GM21786 (cell line): ENCODE measurements around the gene PRG2.
"Not testable (repeated sequence)": the region's sequence is repeated elsewhere in the genome, so short reads cannot be mapped to it uniquely, and the experiment has no call there.

Experiments
- ATAC-seq: cut with Tn5 transposase; IDR thresholded peaks from one replicate; pipeline ENCODE4 v1.9.1; 2021; ENCODE audit not compliant: unreplicated experiment

The PRG2 gene

DNA sequence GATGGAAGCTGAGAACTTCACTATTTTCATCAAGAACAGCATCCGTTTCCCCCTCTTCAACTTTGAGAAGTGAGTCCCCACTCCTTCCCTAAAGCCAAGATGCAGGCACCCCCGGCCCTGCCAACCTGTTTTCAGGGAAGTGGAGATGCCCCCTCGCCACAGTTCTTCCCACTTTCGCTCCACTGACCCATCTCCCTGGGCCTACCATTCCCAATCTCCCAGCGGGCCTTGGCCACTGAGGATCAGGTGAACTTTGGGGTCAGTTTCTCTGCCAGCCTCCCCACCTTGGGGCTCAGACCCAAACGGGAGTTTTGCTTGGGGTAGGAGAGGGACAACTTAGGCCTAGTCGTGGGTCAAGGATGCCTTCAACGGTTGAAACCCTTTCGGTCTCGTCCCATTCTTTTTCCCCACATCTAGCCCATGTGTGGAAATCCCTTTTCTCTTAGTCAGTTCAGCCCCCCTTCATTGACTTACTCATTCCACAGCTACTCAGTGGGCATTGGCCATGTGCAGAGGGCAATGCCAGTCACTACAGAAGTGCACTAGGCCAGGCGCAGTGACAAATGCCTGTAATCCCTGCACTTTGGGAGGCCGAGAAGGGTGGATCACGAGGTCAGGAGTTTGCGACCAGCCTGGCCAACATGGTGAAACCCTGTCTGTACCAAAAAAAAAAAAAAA lies 41.7 kb downstream of the PRG2 start:
- ATAC-seq, result no peak

DNA sequence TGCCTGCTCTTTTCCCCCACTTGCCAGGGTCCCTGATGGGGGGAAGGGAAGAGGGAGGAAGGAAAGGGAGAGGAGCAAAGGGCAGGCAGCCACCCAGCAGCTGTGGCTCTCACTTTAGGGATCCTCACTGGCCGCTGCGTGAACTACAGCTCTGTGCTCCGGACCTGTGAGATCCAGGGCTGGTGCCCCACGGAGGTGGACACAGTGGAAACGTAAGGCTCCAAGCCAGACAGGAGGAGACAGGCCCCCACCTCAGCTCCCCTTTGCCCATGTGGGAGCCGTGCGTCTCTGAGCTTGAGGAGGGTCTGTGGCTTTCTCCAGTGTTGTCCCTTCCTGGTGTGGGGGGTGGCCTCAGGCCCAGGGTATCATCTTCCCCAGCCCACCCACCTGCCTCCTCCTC lies 42.4 kb downstream of the PRG2 start:
- no peak for ATAC-seq

DNA sequence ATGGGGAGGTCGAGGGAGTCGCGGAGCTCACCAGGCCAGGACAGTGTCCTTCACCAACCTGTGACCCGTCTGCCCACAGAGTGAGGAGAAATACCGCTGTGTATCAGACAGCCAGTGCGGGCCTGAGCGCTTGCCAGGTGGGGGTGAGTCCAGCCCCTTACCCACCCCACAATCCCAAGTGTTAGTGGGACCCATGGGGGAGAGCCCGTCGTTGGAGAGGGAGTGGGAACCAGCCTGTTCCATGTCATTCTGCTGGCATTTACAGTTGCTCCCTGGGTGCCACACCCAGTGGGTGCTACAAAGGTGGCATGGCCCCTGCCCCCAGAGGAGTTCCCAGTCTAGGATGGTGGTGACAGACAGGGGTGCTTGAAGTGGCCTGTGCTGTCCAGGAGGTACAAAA lies 43.1 kb downstream of the PRG2 start:
- no peak for ATAC-seq

DNA sequence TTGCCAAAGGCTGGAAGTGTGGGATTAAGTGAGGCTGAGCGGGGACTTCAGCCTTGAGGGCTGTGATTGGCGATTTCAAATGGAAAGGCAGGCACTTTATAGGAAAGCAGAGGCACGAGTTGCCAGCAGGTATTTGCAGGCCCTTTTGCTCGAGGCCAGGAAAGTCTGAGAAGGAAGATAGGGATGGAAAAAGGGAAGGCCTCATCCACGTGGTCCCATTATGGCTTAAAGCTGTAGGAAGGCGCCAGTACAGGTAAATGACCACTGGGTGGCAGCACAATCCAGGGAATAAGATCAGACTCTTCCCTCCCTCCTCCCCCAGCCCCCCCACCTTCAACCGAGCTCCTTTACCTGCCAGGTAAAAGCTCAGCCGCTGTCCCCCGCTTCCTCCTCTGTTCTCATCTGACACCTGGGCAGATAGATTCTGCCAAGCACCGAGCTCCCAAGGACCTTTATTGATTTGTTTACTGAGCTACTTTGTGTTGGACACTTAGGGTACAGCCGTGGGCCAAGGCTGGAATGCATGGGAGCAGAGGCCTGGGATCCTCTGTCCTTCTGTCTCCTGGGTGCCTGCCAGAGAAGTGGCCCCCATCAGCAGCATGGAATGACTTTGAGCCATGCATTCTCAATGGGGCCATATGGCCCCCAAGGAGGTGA lies 44.8 kb downstream of the PRG2 start:
- peak; percentile 68 for ATAC-seq

DNA sequence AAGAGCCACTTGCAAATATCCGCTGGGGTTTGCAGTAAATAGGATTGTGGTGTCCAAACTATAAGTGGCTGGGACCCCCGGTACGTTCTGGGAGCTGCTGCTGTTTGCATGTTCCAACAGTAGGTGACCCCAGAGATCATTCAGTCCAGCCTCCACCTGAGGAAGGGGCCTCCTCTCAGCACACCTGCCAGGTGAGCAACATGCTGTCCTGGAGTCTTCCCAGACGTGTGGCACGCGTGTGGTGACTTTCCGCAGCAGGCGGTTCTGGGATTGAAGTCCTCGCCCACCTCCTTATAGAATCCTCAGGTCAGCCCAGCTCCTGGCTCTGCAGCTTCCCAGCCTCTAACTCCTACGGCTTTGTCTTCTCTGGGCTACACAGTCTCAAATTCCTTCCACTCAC lies 45.6 kb downstream of the PRG2 start:
- no peak for ATAC-seq

DNA sequence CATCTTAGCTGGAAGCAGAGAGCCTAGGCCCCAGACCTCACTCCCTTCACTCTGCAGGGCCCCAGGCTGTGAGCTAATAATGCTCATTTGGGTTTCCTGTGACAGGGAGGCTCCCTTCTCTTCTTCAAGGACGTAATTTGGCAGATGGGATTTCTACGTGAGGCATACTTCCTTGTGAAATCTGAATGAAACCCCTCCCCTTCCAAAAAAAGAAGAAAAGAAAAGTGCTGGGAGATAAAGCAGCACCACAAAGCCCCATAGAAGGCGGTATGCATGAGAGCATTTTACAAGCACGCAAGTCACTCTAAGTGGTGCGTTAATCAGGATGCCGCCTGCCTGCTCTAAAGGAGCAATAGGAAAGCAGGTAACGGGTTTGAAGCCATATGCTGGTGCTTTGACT lies 46.6 kb downstream of the PRG2 start:
- no peak for ATAC-seq

DNA sequence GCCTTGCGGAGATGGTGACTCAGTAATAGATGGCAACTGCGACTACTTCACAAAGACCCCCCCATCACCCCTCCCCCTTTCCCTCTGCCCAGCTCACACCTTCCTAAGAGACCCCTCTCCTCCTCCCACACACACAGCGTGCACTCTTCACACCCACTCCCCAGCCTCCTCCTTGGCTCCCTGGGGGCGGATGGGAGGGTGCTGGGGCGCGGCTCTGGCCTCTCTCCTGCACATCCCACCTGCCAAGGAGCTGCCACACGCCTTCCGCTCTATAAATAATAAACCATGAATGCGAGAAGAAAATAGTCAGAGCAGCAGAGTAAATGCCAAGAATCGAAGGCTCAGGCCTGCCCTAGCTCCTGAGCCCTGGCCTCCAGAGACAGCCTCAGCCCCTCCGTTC lies 47.7 kb downstream of the PRG2 start:
- ATAC-seq, result no peak

DNA sequence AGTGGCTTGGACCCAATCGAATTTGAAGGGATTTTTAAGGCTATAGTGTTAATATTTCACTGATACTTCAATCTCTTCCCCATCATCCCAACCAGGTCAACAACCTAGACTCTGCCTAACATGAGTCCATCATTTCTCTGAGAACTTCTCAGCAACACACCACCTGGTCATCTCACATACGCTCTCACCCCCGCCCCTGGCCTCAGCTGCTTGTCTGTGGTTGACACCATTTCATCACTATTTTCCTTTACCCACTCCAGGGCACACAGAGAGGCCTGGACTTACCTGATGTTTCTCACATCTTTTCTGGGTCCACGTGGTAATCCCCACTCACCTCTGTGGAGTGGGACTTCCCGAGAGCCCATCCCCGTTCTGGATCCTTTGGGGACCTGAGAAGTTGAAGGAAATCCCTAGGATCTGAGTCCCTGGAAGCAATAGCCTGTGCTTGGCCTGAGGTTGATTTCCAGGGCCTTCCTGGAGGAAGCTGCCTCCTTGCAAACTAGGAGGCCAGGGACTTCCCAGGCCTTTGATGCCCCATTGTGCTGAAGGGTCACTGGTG lies 49.1 kb downstream of the PRG2 start:
- no peak for ATAC-seq

DNA sequence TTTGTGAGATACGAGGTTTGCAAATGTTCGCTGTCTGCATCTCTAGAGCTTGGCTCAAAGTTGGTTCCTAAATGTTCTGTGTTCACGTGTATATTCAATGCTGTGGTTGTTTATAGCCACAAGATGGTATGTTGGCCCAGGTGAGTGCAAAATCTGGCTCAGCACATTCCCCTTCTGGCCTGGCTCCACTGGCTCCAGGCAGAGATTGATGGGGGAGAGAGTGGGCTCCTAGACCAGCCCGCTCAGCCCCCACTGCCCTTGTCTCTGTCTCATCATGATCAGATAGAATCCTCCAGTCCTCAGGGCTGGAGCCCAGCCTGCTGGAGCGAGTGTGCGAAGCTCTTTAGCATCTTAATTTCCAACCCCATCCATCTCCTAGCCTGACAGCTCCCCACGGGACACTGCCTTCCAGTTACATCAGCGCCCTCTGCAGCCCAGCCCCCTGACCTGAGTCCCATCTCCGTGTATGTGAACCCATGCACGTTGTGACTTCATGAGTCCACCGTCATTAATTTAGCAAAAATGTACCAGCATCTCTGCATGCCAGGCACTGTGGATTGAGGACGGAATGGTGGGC lies 50.3 kb downstream of the PRG2 start:
- no peak for ATAC-seq

DNA sequence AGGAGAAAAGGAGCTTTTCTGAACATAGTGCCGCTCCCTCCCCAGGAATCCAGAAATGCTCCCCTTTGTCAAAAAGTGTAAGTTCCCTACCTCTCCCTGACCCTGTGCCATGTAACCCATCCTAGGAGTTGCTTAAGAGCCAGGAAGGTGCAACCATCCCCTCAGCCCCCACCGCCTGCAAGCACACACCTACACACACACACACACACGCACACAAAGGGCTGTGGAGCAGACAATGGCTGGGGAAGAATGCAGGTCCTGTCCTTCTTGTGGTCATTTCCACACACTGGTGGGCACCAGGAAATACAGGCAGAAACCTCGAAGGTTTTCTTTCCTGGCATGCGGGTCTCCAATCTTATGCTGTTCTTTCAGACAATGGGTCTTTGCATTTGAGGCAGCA lies 51.1 kb downstream of the PRG2 start:
- no peak for ATAC-seq

DNA sequence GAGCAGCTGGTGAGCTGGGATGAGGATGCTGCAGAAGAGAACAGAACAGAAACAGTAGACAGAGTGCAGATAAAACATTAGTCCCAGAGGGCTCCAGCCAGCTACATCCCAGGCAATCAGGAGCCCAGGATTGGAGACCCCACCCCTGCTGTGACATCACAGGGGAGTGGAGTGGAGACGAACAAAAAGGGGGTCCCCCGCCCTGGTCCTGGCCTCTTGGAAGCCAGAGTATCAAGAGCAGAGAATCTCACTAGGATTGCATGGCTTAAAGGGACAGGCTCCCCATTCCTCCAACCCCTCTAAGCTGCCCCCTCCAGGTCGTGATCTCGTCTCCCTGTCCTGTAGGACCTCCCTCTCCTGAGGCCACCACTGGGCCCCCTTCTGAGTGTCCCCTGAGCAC lies 52.3 kb downstream of the PRG2 start, which contains the start of gene P2RX3:
Gene P2RX3 (plus strand): TSS at position 211 of the 400 bp plus-strand sequence. CDS start 199 bp downstream, outside the sequence.
- no peak for ATAC-seq

DNA sequence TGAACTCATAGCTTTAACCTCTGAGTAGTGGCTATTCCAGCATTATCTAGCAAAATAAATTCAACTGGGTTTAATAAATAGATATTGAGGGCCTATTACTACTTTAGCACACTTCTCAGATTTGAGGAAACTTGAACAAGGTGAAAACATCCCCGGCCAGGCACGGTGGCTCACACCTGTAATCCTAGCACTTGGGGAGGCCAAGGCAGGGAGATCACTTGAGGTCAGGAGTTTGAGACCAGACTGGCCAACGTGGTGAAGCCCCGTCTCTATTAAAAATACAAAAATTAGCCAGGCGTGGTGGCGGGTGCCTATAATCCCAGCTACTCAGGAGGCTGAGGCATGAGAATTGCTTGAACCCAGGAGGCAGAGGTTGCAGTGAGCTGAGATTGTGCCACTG lies 53.6 kb downstream of the PRG2 start:
- ATAC-seq, result not testable (repeated sequence)
